GM12878 (cell line): ENCODE data around the gene FGF11. TPM values are rescaled to one million over a fixed set of nuclear protein-coding genes. Genes with fewer than 3 reads are reported as not detected.
"Not testable (repeated sequence)": the region's sequence is repeated elsewhere in the genome, so short reads cannot be mapped to it uniquely, and the experiment has no call there.

Experiments
- ATAC-seq: fragments of 200-7000 bp; cut with Tn5 transposase; 3 replicates; pipeline ENCODE4 v1.9.1; 2020; ENCODE audit warnings: mild to moderate bottlenecking, moderate library complexity
- BruUV-seq: library from RNA; stranded (reverse); fragments of 400-500 nt; replicated peaks from 2 replicates; lab custom pipeline; 2021; lab: Mats Ljungman, UMichigan
- CTCF ChIA-PET: fragments of 300-600 bp; sonication (Branson Sonifier 250); formaldehyde crosslinking; extraction: SDS; loops from one replicate; lab custom pipeline; 2021; ENCODE audit warnings: inconsistent platforms; lab: Yijun Ruan, JAX
- POLR2A ChIA-PET: fragments of 350-600 bp; formaldehyde crosslinking; extraction: SDS; loops from one replicate; lab custom pipeline; 2021; ENCODE audit warnings: inconsistent platforms; lab: Charles Lee
- RAD21 ChIA-PET: fragments of 300-600 bp; sonication (Branson Sonifier 250); formaldehyde crosslinking; loops from one replicate; lab custom pipeline; 2023; ENCODE audit warnings: antibody characterized with exemption; ENCODE audit not compliant: unreplicated experiment; lab: Charles Lee
- SMC1A ChIA-PET: fragments of 300-600 bp; sonication (Branson Sonifier 250); formaldehyde crosslinking; loops from one replicate; lab custom pipeline; 2023; ENCODE audit not compliant: unreplicated experiment, uncharacterized antibody; lab: Charles Lee
- DNase-seq: peaks from one replicate; pipeline ENCODE4 v3.0.0-alpha.2; 2011; ENCODE audit warnings: low read depth, low spot score
- FAIRE-seq: peaks from 3 replicates; lab custom pipeline; 2011; peaks lifted over from hg19 to GRCh38; lab: Jason Lieb, UNC
- H2AFZ ChIP-seq: 2 replicates; pipeline ENCODE4 v1.6.0; 2011; ENCODE audit warnings: low read depth, low read length, control low read depth; ENCODE audit not compliant: control insufficient read depth
- H3K27ac ChIP-seq: 2 replicates; pipeline ENCODE4 v1.5.1; 2011; ENCODE audit warnings: control low read depth; ENCODE audit not compliant: control insufficient read depth, insufficient read depth
- H3K27me3 ChIP-seq, 2 experiments: replicated peaks in 1 of 2; 2 replicates each; pipeline versions ENCODE4 v1.6.0 to v1.6.1; 2011; ENCODE audit warnings: low read length in 1 of 2; ENCODE audit not compliant: control insufficient read depth in 2 of 2, insufficient read depth in 2 of 2
- H3K36me3 ChIP-seq, 2 experiments: 2 replicates each; pipeline ENCODE4 v1.5.1; 2011; ENCODE audit warnings: low read length in 1 of 2; ENCODE audit not compliant: control insufficient read depth in 2 of 2, insufficient read depth in 2 of 2
- H3K4me1 ChIP-seq: 2 replicates; pipeline ENCODE4 v1.6.1; 2011; ENCODE audit warnings: mild to moderate bottlenecking, low read length, moderate library complexity, mixed read lengths; ENCODE audit not compliant: control insufficient read depth, insufficient read depth
- H3K4me2 ChIP-seq: 2 replicates; pipeline ENCODE4 v1.6.0; 2011; ENCODE audit warnings: control low read depth; ENCODE audit not compliant: control insufficient read depth, insufficient read depth
- H3K4me3 ChIP-seq: fragments of 200-600 bp; sonication (generic); 2 replicates; pipeline ENCODE4 v1.5.1; 2016
- H3K79me2 ChIP-seq: 2 replicates; pipeline ENCODE4 v1.6.0; 2011; ENCODE audit warnings: low read length; ENCODE audit not compliant: control insufficient read depth, insufficient read depth
- H3K9ac ChIP-seq: 2 replicates; pipeline ENCODE4 v1.8.0; 2011; ENCODE audit warnings: low read length, control low read depth, mixed read lengths; ENCODE audit not compliant: control insufficient read depth, insufficient read depth
- H3K9me3 ChIP-seq: replicated peaks from 3 replicates; pipeline ENCODE4 v1.5.1; 2011; ENCODE audit warnings: mild to moderate bottlenecking, low read length; ENCODE audit not compliant: control insufficient read depth, insufficient read depth
- H4K20me1 ChIP-seq: 2 replicates; pipeline ENCODE4 v1.6.0; 2011; ENCODE audit not compliant: control insufficient read depth, insufficient read depth
- ATF7 ChIP-seq: fragments of 450-650 bp; IDR thresholded peaks from 2 replicates; pipeline ENCODE4 v1.6.1; 2016; ENCODE audit warnings: low read depth, mild to moderate bottlenecking
- CBX3 ChIP-seq: fragments of 200-600 bp; sonication (generic); IDR thresholded peaks from 2 replicates; pipeline ENCODE4 v1.6.1; 2016; ENCODE audit warnings: low read depth, borderline replicate concordance
- MEF2B ChIP-seq: fragments of 450-650 bp; IDR thresholded peaks from 2 replicates; pipeline ENCODE4 v1.6.1; 2018; ENCODE audit warnings: mild to moderate bottlenecking, moderate library complexity; ENCODE audit not compliant: partially characterized antibody, poor library complexity, severe bottlenecking
- NFXL1 ChIP-seq: fragments of 450-650 bp; IDR thresholded peaks from 2 replicates; pipeline ENCODE4 v1.6.1; 2017; ENCODE audit warnings: antibody characterized with exemption, mild to moderate bottlenecking, borderline replicate concordance
- NFYA ChIP-seq: IDR thresholded peaks from 2 replicates; pipeline ENCODE4 v1.6.1; 2011; ENCODE audit warnings: low read depth, mild to moderate bottlenecking, low read length, improper control_type of control experiment, borderline replicate concordance
- NR2C2 ChIP-seq: IDR thresholded peaks from 2 replicates; pipeline ENCODE4 v1.6.1; 2011; ENCODE audit warnings: borderline replicate concordance, low read depth; ENCODE audit not compliant: control insufficient read depth, insufficient read length
- PAX5 ChIP-seq: IDR thresholded peaks from 2 replicates; pipeline ENCODE4 v1.6.1; 2011; ENCODE audit warnings: low read depth, low read length, borderline replicate concordance
- YBX1 ChIP-seq: fragments of 450-650 bp; IDR thresholded peaks from 2 replicates; pipeline ENCODE4 v1.6.1; 2016; ENCODE audit warnings: antibody characterized with exemption
- ZZZ3 ChIP-seq: IDR thresholded peaks from 2 replicates; pipeline ENCODE4 v1.6.1; 2011; ENCODE audit warnings: low read depth; ENCODE audit not compliant: control insufficient read depth, insufficient read length
- WGBS: methylation state at CpG from one replicate; pipeline ENCODE4 v1.1.6; 2016; ENCODE audit warnings: low lambda C conversion rate; ENCODE audit not compliant: insufficient replicate concordance, insufficient coverage; ENCODE audit errors: missing lambda C conversion rate; 5-methylcytosine and 5-hydroxymethylcytosine counted together
- in situ Hi-C: fragments of 300-500 bp; cut with MboI; formaldehyde crosslinking; loops from 9 replicates; pipeline ENCODE4 v1.14.3; 2018; ENCODE audit warnings: mixed read lengths
- intact Hi-C: fragments of 100-400 bp; cut with micrococcal nuclease; formaldehyde crosslinking; loops from one replicate; pipeline ENCODE4 v1.14.2; 2022; ENCODE audit not compliant: unreplicated experiment
- polyA plus RNA-seq, 11 experiments: library from polyadenylated mRNA; depleted of rRNA in 4 of 11; unstranded in 6 of 11; stranded (reverse) in 5 of 11; fragments of >200 nt; fragmentation: Nextera tagmentation in 4 of 11; fragmentation: Illumina TruSeq in 1 of 11; extraction: Ambion mirVana in 4 of 11; extraction: Trizol in 1 of 11; gene quantifications; 1 replicate in 1 of 11; 2 replicates in 10 of 11; pipeline versions ENCODE4 v1.2.1 to v1.2.3, GENCODE V29; 2011 to 2016; ENCODE audit warnings: inconsistent platforms in 2 of 11, missing spikeins in 2 of 11, low read depth in 1 of 11
- total RNA-seq, 4 experiments: library from RNA; depleted of rRNA in 3 of 4; stranded (reverse); fragments of >200 nt in 3 of 4; fragmentation: Illumina TruSeq in 1 of 4; extraction: Trizol in 1 of 4; gene quantifications; 2 replicates each; pipeline versions ENCODE4 v1.2.1 to v1.2.3, GENCODE V29; 2013 to 2021
- TF ChIP-seq, protein P1 (sequence below): IDR thresholded peaks from 2 replicates; pipeline ENCODE4 v1.6.1; 2012; ENCODE audit warnings: mild to moderate bottlenecking, low read depth, low read length
- TF ChIP-seq, protein P2 (sequence below): fragments of 450-650 bp; IDR thresholded peaks from 2 replicates; pipeline ENCODE4 v1.6.1; 2017; ENCODE audit warnings: mild to moderate bottlenecking, low read depth, inconsistent platforms; ENCODE audit not compliant: poor library complexity, severe bottlenecking

The FGF11 gene
- total and polyA plus RNA-seq, 10 of the 15 experiments (the other 5 are each of a cell fraction or from before 2014, with no cell fraction given), result 0.69 to 21.1 (median 2.6) TPM

DNA sequence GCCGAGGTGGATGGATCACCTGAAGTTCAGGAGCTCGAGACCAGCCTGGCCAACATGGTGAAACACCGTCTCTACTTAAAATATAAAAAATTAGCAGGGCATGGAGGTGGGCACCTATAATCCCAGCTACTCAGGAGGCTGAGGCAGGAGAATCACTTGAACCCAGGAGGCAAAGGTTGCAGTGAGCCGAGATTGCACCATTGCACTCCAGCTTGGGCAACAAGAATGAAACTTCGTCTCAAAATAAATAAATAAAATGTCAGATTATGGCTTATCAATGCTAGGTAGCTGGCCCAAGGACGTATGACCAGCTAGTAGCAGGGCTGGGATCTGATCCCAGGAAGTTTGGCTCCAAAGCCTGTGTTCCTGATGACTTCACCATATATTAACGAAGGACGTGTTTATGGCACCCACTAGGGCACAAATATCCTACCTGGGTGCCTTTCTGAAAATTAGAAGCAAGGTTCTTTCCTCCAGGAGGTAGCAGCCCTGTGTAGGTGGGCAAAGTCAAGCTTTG is 31.2 kb downstream of the FGF11 start:
- H3K4me3 ChIP-seq, H3K27me3 ChIP-seq, H3K4me1 ChIP-seq, in situ Hi-C loops, H3K9ac ChIP-seq, DNase-seq, H3K36me3 ChIP-seq, H3K9me3 ChIP-seq, FAIRE-seq, H3K27ac ChIP-seq, H3K4me2 ChIP-seq, H2AFZ ChIP-seq, H3K79me2 ChIP-seq, SMC1A ChIA-PET, ATAC-seq, H4K20me1 ChIP-seq, intact Hi-C loops, BruUV-seq: not testable (repeated sequence)
- ChIA-PET POLR2A (interaction anchor here (1.8 kb wide), 1 partner anchor 9 kb away, joined by 8 read pairs; the partner anchor contains the start of gene ZBTB4), RAD21 (interaction anchor here (1.1 kb wide), 1 partner anchor 141 kb away, joined by 5 read pairs; the partner anchor contains the start of gene NEURL4), CTCF (interaction anchor here (0.5 to 1.6 kb wide), 2 partner anchors 18 to 44 kb away, joined by 3 read pairs; no protein-coding TSS in a partner anchor)
- 70% methylated on average over 8 of the region's 8 CpGs for WGBS

DNA sequence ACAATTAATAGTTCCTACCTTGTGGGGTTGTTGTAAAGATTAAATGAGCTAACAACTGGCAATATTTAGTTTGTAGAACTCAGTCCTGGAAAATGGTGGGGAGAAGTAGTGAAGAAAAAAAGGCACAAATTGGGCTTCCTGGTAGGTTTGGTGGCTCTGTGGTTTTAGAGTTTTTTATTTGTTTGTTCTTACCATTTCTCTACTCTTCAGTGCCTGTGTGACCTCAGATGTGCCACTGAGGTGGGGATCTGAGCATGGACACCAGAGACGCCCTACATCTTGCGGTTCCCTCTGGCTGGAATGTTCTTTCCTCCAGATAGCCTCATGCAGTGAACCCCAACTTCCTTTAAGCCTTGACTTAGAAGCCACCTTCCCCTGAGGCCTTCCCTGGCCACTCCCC is 32.4 kb downstream of the FGF11 start:
- Histone ChIP-seq H3K9ac (no peak overlapping the region), H4K20me1 (peaks cover 2% of the 10 kb centered on the region; the same call in 1 of the 2 replicates), H3K4me1 (no peaks in the 10 kb centered on the region; the same call in 1 of the 2 replicates), H3K4me3 (no peak overlapping the region), H3K27ac (no peak overlapping the region), H3K36me3 (no peaks in the 10 kb centered on the region; a peak in 2 of 4 replicates), H3K4me2 (no peak overlapping the region), H3K79me2 (peaks cover 6% of the 10 kb centered on the region), H3K9me3 (no peaks in the 10 kb centered on the region), H2AFZ (no peak overlapping the region), H3K27me3 (no peaks in the 10 kb centered on the region)
- in situ Hi-C loops, result no loop called here
- SMC1A ChIA-PET, result no interaction called here
- ATAC-seq (no peak), FAIRE-seq (no peak), DNase-seq (no peak)
- RAD21 ChIA-PET, result no interaction called here
- intact Hi-C loops, result no loop called here
- CTCF ChIA-PET, result interaction anchor here (0.7 kb wide), 1 partner anchor 35 kb away, joined by 3 read pairs; no protein-coding TSS in a partner anchor
- WGBS, result 75% methylated on average over 2 of the region's 2 CpGs
- POLR2A ChIA-PET, result interaction anchor here (0.5 to 1.8 kb wide), 2 partner anchors 8 to 12 kb away, joined by 5 to 8 read pairs; partner anchors contain the start of gene ZBTB4
- BruUV-seq, result TSS peak; percentile 44
- no peak for TF ChIP-seq NR2C2
- no peak for TF ChIP-seq CBX3
- TF ChIP-seq, protein P1, sequence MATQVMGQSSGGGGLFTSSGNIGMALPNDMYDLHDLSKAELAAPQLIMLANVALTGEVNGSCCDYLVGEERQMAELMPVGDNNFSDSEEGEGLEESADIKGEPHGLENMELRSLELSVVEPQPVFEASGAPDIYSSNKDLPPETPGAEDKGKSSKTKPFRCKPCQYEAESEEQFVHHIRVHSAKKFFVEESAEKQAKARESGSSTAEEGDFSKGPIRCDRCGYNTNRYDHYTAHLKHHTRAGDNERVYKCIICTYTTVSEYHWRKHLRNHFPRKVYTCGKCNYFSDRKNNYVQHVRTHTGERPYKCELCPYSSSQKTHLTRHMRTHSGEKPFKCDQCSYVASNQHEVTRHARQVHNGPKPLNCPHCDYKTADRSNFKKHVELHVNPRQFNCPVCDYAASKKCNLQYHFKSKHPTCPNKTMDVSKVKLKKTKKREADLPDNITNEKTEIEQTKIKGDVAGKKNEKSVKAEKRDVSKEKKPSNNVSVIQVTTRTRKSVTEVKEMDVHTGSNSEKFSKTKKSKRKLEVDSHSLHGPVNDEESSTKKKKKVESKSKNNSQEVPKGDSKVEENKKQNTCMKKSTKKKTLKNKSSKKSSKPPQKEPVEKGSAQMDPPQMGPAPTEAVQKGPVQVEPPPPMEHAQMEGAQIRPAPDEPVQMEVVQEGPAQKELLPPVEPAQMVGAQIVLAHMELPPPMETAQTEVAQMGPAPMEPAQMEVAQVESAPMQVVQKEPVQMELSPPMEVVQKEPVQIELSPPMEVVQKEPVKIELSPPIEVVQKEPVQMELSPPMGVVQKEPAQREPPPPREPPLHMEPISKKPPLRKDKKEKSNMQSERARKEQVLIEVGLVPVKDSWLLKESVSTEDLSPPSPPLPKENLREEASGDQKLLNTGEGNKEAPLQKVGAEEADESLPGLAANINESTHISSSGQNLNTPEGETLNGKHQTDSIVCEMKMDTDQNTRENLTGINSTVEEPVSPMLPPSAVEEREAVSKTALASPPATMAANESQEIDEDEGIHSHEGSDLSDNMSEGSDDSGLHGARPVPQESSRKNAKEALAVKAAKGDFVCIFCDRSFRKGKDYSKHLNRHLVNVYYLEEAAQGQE, result no peak
- no peak for TF ChIP-seq MEF2B
- TF ChIP-seq, protein P2, sequence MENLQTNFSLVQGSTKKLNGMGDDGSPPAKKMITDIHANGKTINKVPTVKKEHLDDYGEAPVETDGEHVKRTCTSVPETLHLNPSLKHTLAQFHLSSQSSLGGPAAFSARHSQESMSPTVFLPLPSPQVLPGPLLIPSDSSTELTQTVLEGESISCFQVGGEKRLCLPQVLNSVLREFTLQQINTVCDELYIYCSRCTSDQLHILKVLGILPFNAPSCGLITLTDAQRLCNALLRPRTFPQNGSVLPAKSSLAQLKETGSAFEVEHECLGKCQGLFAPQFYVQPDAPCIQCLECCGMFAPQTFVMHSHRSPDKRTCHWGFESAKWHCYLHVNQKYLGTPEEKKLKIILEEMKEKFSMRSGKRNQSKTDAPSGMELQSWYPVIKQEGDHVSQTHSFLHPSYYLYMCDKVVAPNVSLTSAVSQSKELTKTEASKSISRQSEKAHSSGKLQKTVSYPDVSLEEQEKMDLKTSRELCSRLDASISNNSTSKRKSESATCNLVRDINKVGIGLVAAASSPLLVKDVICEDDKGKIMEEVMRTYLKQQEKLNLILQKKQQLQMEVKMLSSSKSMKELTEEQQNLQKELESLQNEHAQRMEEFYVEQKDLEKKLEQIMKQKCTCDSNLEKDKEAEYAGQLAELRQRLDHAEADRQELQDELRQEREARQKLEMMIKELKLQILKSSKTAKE, result no peak
- TF ChIP-seq ZZZ3, result no peak
- TF ChIP-seq NFYA, result no peak
- TF ChIP-seq NFXL1, result no peak
- TF ChIP-seq PAX5, result no peak
- TF ChIP-seq YBX1, result no peak
- no peak for TF ChIP-seq ATF7
